Adipose tissue (tissue), 3 donors: ENCODE results near the gene BMAL1. TPM values are rescaled to one million over a fixed set of nuclear protein-coding genes. Genes with fewer than 3 reads are reported as not detected.

Experiments used
- H3K27ac ChIP-seq: one replicate; pipeline ENCODE4 v1.5.1; 2013; ENCODE audit warnings: low read depth, low read length
- WGBS, 3 donors: extraction: QIAGEN DNeasy Blood & Tissue Kit; methylation state at CpG; one replicate each; pipeline ENCODE4 v1.1.7; 2013; 5-methylcytosine and 5-hydroxymethylcytosine counted together
- polyA plus RNA-seq, 3 donors: library from polyadenylated mRNA; stranded (reverse); fragments of 200-250 nt; gene quantifications; one replicate each; pipeline ENCODE4 v1.2.3, GENCODE V29; 2013
- donor health status: healthy with polysubstance abuse.
- donor health status: Bipolar disorder and iron deficiency.
- donor health status: healthy.

BMAL1 gene
- polyA plus RNA-seq, 3 donors = 9.7 to 26.0 (median 17.1) TPM

- WGBS, 3 donors = 26 to 32% (median 28%) methylated on average over 2 of the region's 2 CpGs
- H3K27ac ChIP-seq = no peak overlapping the region
These were observed 8.8 kb downstream of the BMAL1 start for GRCh38 chr11:13286279-13286821.

- 77 to 87% (median 78%) methylated on average over 3 of the region's 3 CpGs for WGBS, 3 donors
- H3K27ac ChIP-seq = no peak overlapping the region
These were observed 9.4 kb downstream of the BMAL1 start for GRCh38 chr11:13287036-13287435.

- 76 to 90% (median 88%) methylated on average over 1 of the region's 1 CpG for WGBS, 3 donors
- no peak overlapping the region for H3K27ac ChIP-seq
These were observed 10.1 kb downstream of the BMAL1 start for GRCh38 chr11:13287681-13288080.

- WGBS, 3 donors = 86 to 92% (median 88%) methylated on average over 3 of the region's 3 CpGs
- no peak overlapping the region for H3K27ac ChIP-seq
These were observed 10.9 kb downstream of the BMAL1 start for GRCh38 chr11:13288375-13289029.

DNA sequence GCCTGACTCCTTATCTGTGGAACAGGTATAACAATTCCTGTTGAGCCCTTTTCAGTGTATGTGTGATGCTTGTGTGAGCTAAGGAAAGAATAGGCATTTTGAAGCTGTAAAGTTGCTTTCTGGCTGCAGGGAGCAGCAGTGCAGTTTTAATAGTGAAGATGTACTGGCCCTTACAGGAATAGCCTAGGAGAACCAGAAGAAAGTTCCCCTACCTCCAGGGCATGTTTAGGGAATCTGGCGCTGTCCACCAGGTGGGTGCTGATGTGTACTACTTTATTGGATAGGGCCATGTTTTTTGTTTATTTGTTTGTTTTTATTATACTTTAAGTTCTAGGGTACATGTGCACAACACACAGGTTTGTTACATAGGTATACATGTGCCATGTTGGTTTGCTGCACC lies 11.5 kb downstream of the BMAL1 start:
- WGBS, 3 donors = 88 to 92% (median 90%) methylated on average over 1 of the region's 1 CpG
- H3K27ac ChIP-seq = no peak overlapping the region

GRCh38 chr11:13290221-13290980 lies 12.8 kb downstream of the BMAL1 start:
- 77 to 89% (median 77%) methylated on average over 5 of the region's 5 CpGs for WGBS, 3 donors
- H3K27ac ChIP-seq = no peak overlapping the region

DNA sequence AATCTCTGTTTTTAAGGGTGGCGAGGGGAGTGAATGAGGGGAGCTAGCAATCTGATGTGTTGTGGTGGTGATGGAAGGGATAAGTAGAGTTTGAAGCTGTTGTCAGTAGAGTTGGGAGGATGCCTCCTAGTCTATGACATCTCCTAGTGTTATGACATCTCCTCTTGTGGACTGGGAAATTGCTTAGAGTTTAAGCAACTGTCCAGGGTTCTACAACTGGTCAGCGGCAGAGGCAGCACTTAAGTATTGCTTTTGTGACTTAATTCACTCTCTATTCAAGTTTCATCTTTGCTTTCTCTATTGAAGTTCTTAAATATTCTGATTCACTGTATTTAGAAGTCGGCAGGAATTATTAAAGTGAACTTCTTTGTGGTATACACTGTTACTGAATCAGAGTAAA lies 13.8 kb downstream of the BMAL1 start:
- WGBS, 3 donors = 91 to 93% (median 92%) methylated on average over 3 of the region's 3 CpGs
- no peak overlapping the region for H3K27ac ChIP-seq

GRCh38 chr11:13291800-13292199 lies 14.2 kb downstream of the BMAL1 start:
- H3K27ac ChIP-seq = no peak overlapping the region
- WGBS, 3 donors = 46 to 74% (median 74%) methylated on average over 3 of the region's 3 CpGs

DNA sequence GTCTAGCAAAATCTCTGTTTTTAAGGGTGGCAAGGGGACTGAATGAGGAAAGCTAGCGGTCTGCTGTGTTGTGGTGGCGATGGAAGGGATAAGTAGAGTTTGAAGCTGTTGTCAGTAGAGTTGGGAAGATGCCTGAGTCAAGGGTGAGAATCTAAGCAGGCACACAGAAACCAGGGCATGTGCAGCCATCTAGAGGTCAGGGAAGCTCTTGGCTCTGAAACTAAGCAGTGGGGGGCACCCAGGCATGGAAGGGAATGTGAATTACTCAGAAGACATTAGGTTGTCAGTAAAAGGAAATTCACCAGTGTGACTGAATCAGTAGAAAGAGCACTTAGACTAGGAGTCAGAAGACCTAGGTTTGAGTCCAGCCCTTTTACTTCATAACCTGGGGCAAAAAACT lies 15.4 kb downstream of the BMAL1 start:
- H3K27ac ChIP-seq = no peak overlapping the region
- WGBS, 3 donors = 95 to 96% (median 96%) methylated on average over 2 of the region's 2 CpGs

- H3K27ac ChIP-seq = no peak overlapping the region
- WGBS, 3 donors = 63 to 67% (median 64%) methylated on average over 4 of the region's 4 CpGs
These were observed 16.6 kb downstream of the BMAL1 start for GRCh38 chr11:13294178-13294577.

DNA sequence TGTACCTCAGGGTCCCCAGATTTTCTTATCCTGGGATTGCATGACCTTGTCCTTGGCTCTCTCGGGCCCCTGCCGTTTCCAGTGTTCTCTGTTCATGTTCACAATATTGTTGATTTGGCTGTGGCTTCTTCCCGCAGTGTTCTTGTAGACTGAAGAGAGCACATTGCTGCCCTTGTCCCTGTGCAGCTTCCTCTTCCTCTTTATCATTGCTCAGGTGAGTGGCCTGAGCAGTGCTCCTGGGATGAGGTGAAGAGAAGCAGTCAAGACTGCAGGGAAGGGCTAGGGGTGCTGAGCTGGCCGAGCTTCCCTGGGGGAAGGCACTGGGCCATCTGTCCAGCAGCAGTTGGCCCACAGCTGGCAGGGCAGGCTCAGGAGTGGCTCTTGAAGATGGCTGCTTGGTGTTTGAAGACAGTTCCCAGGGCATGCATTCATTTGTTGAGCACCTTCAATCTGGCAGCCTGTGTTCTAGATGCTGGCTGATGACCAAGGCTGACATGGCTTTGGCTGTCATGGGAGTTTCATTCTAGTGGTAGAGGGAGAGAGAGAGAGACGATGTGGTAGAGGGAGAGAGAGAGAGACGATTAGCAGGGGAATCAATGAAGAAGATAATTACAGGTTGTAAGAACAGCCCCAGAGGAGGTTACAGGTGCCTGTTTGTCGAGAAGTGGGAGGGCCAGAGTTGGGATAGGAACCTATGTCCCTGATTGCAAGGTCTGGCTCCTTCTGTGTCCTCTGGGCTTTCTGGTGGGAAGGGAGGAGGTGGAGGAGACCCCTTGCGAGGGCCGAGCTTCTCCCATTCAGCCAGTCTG lies 17.4 kb downstream of the BMAL1 start:
- 61 to 88% (median 77%) methylated on average over 8 to 9 of the region's 9 CpGs for WGBS, 3 donors

DNA sequence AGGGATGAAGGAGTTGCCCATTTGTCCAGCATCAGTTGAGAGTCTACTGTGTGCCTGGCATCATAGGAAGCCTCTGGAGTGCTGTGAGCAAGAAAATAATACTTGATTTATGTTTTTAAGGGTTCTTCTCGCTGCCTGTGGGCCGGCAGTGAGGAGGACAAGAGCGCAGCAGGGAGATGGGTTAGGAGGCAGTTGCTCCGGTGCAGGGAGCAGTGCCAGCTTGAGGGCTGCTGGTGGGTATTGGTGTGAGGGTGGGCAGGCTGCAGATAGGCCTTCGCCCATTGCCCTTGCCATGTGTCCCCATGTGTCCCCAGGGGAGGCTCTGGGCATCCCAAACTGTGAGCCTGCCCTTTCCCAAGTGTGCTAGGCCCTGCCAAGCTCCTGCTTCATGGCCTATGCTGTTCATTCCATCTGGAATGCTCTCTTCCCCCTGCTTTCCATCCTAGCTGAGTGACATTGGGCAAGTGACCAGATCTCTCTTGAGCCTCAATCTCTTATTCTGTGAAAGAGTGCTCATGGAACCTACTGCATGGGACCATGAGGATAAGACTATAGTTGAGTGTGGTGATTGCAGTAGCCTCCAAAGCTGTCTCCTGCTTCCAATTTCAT lies 19.8 kb downstream of the BMAL1 start:
- 91 to 95% (median 94%) methylated on average over 4 to 5 of the region's 5 CpGs for WGBS, 3 donors
- H3K27ac ChIP-seq = no peak overlapping the region

More for the DNA sequence above, 17.4 kb downstream of the BMAL1 start:
- no peak overlapping the region for H3K27ac ChIP-seq

DNA sequence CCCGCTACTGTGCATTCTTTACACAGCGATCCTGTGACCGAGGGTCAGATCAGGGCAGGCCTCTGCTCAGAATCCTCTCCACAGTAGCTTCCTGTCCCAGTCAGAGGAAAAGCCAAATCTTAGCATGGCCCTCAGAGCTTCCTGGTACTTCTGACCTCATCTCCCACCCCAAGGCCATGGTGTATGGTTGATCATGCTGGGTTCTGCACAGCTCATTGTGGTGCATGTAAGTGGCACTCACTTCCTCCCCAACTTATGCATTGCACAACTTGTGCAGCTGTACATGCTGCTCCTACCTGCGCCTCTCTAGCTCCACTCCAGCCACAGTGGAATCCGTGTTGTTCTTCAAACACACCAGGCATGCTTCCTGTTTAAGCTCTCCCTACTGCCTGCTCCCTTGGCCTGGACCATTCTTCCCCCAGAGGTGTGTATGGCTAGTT lies 20.3 kb downstream of the BMAL1 start:
- WGBS, 3 donors = 46 to 69% (median 54%) methylated on average over 5 of the region's 5 CpGs
- H3K27ac ChIP-seq = no peak overlapping the region

DNA sequence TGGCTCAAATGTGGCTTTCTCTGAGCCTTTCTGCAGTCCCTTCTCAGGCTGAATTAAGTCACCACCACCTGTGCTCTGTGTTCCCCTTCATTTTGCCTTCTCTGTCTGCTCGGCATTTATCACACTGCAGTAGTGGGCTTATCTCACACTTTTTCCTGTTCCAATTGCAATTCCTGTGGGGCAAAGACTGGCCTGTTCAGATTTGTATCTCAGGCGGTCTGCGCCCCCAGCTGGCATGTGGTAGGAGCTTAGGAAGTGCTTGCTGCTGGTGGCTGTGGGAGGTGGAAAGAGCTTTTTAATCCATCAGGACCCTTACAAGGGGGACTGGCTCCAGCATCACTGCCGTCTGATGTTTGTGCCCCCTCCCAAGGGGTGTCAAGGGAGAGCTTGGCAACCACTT lies 21.2 kb downstream of the BMAL1 start:
- WGBS, 3 donors = 64 to 81% (median 72%) methylated on average over 4 of the region's 4 CpGs

GRCh38 chr11:13301522-13301921 lies 23.9 kb downstream of the BMAL1 start:
- no peak overlapping the region for H3K27ac ChIP-seq

More for the DNA sequence above, 21.2 kb downstream of the BMAL1 start:
- no peak overlapping the region for H3K27ac ChIP-seq

DNA sequence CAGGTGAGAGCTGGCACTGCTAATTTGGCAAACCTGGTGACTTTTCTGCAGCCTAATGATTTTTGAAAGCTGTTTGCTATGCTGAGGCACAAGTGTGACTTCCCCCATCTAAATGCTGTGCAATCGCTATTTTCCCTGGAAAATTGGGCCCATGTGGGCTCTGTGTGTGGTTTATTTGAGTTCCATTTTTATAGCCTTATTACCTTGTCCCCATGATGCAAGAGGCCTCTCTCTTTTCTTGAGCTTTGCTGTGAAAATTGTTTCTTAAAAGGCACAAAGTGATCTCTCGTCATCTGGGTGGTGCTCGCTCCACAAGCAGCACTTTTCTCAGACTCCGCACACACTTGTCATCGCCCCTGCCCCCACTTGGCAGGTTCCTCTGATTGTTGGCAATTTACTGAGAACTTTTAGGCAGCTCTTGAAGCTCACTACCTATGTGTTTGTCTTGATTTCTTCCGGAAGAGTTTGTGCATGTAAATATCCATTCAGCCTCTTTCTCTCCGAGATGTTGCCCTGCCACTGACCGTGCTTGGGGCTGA lies 24.9 kb downstream of the BMAL1 start:
- 88 to 90% (median 89%) methylated on average over 8 of the region's 8 CpGs for WGBS, 3 donors
- H3K27ac ChIP-seq = no peak overlapping the region

GRCh38 chr11:13303668-13304649 lies 26.4 kb downstream of the BMAL1 start:
- 81 to 87% (median 83%) methylated on average over 10 of the region's 10 CpGs for WGBS, 3 donors
- no peak overlapping the region for H3K27ac ChIP-seq
